ENCODE data around the gene BICRAL. TPM values are rescaled to one million over a fixed set of nuclear protein-coding genes. Genes with fewer than 3 reads are reported as not detected.
A peak's percentile ranks its signal among the peaks of the same experiment; 100 is the strongest.
"Not testable (repeated sequence)": the region's sequence is repeated elsewhere in the genome, so short reads cannot be mapped to it uniquely, and the experiment has no call there.

The BICRAL gene, protein sequence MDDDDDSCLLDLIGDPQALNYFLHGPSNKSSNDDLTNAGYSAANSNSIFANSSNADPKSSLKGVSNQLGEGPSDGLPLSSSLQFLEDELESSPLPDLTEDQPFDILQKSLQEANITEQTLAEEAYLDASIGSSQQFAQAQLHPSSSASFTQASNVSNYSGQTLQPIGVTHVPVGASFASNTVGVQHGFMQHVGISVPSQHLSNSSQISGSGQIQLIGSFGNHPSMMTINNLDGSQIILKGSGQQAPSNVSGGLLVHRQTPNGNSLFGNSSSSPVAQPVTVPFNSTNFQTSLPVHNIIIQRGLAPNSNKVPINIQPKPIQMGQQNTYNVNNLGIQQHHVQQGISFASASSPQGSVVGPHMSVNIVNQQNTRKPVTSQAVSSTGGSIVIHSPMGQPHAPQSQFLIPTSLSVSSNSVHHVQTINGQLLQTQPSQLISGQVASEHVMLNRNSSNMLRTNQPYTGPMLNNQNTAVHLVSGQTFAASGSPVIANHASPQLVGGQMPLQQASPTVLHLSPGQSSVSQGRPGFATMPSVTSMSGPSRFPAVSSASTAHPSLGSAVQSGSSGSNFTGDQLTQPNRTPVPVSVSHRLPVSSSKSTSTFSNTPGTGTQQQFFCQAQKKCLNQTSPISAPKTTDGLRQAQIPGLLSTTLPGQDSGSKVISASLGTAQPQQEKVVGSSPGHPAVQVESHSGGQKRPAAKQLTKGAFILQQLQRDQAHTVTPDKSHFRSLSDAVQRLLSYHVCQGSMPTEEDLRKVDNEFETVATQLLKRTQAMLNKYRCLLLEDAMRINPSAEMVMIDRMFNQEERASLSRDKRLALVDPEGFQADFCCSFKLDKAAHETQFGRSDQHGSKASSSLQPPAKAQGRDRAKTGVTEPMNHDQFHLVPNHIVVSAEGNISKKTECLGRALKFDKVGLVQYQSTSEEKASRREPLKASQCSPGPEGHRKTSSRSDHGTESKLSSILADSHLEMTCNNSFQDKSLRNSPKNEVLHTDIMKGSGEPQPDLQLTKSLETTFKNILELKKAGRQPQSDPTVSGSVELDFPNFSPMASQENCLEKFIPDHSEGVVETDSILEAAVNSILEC
- total RNA-seq, result 10 to 100 TPM; 16.7 to 25.2 (median 16.8) TPM

DNA sequence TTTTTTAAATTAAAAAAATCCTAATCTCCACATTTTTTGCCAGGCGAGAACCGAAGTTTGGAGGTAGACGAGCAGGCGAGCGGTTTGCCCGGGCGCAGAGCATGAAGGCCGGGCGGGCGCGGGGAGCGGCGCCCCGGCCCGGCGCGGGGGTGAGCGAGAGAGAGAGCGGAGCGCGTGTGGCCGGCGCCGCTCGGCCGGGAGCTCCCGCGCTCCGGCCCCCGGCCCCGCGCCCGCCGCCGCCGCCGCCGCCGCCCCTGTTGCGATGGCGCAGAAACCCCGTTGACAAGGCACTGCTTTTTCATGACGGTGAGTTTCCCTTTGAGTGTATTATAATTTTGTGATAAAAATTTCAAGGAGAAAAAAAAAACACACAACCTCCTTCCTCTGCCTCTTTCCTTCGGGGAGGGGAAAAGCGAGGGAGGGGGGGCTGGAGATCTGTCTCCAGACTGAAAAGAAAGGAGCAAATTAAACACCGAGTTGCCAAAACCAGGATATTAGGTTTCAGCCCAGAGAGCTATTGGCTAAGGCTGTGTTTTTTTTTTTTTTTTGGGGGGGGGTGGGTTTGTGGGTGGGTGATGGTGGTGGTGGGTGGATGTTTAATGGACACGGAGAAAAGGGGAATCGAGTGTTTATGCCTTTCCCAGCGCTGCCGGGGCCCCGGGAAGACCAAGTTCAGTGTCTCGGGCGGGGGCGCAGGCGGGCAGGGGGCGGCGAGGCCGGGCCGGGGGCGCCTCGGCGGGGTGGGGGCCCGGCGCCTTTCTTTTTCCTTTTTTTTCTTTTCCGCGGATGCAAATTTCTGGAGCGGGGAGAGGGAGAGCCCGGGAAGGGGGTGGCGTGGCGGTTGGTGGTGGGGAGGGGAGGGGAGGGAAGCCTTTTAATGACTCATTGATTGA, at the start of gene BICRAL:
Gene BICRAL, plus strand, starts transcription at position 257 of the 893 bp plus-strand sequence. CDS start 39,971 bp downstream, outside the sequence.
- peak within 1 kb of the TSS; percentile 85 to 92 (median 86) for H3K4me3 ChIP-seq
- no peaks in the 10 kb centered on the region for H3K36me3 ChIP-seq
- TF ChIP-seq POLR2A (IDR thresholded peaks at IDR 0.05) (no peak), POLR2AphosphoS5 (IDR thresholded peaks at IDR 0.05) (no peak)
- TF ChIP-seq, protein P1, sequence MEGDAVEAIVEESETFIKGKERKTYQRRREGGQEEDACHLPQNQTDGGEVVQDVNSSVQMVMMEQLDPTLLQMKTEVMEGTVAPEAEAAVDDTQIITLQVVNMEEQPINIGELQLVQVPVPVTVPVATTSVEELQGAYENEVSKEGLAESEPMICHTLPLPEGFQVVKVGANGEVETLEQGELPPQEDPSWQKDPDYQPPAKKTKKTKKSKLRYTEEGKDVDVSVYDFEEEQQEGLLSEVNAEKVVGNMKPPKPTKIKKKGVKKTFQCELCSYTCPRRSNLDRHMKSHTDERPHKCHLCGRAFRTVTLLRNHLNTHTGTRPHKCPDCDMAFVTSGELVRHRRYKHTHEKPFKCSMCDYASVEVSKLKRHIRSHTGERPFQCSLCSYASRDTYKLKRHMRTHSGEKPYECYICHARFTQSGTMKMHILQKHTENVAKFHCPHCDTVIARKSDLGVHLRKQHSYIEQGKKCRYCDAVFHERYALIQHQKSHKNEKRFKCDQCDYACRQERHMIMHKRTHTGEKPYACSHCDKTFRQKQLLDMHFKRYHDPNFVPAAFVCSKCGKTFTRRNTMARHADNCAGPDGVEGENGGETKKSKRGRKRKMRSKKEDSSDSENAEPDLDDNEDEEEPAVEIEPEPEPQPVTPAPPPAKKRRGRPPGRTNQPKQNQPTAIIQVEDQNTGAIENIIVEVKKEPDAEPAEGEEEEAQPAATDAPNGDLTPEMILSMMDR (IDR thresholded peaks at IDR 0.05), result no peak
- no peaks in the 10 kb centered on the region for H3K27me3 ChIP-seq
- H3K27ac ChIP-seq, result peak within 1 kb of the TSS; percentile 99 to 100
- intact Hi-C loops (cut with DNase I; ENCODE audit: low total_unique reads), result loop anchor here (5.0 kb wide), 1 partner anchor 35 kb away; the partner anchor contains the start of gene TBCC
- H3K4me1 ChIP-seq, result no peaks in the 10 kb centered on the region
- DNase-seq (ENCODE audit: low spot score in 2 of 2), result peak in 1 of 2 donors; percentile 53
- H3K9me3 ChIP-seq, result no peaks in the 10 kb centered on the region

DNA sequence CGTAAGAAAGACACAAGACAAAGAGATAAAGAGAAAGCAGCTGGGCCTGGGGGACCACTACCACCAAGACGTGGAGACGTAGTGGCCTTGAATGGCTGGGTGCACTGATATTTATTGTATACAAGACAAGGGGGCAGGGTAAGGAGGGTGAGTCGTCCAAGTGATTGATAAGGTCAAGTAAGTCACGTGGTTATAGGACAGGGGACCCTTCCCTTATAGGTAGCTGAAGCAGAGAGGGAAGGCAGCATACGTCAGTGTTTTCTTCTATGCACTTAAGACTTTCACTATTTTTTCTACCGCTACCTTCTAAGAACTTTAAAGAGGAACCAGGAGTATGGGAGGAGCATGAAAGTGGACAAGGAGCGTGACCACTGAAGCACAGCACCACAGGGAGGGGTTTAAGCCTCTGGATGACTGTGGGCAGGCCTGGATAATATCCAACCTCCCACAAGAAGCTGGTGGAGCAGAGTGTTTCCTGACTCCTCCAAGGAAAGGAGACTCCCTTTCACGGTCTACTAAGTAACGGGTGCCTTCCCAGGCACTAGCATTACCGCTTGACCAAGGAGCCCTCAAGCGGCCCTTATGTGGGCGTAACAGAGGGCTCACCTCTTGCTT, 47.9 kb upstream of the BICRAL start:
- H3K9me3 ChIP-seq; H3K27ac ChIP-seq; H3K36me3 ChIP-seq; intact Hi-C loops (cut with DNase I; ENCODE audit: low total_unique reads); DNase-seq (ENCODE audit: low spot score in 2 of 2); H3K4me3 ChIP-seq; H3K27me3 ChIP-seq; H3K4me1 ChIP-seq: not testable (repeated sequence)

DNA sequence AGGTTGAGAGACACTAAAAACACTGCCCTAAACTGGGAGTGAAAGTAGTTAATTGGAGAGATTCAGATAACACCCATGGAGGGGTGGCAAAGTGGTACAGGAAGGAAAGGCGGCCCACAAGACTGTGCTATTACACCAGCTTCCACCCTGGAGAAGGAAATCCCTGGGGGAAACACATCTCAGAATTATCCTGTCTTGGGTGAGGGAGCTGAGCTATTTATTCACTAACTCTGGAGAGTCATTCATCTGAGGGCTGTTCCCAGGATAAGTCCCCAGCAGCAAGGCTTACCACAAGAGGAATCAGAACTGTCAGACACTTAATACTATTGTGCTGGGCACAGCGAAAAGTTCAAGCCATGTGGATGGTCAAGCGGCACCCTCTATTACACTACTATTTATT, 45.9 kb upstream of the BICRAL start:
- Histone ChIP-seq H3K27ac (no peak overlapping the region), H3K27me3 (no peaks in the 10 kb centered on the region), H3K36me3 (no peaks in the 10 kb centered on the region), H3K4me3 (no peak overlapping the region), H3K9me3 (no peaks in the 10 kb centered on the region), H3K4me1 (no peaks in the 10 kb centered on the region)
- intact Hi-C loops (cut with DNase I; ENCODE audit: low total_unique reads), result no loop called here
- no peak for DNase-seq (ENCODE audit: low spot score in 2 of 2)
- no peak for TF ChIP-seq POLR2AphosphoS5 (IDR thresholded peaks at IDR 0.05)
- TF ChIP-seq, protein P1 (IDR thresholded peaks at IDR 0.05), result no peak
- no peak for TF ChIP-seq POLR2A (IDR thresholded peaks at IDR 0.05)

DNA sequence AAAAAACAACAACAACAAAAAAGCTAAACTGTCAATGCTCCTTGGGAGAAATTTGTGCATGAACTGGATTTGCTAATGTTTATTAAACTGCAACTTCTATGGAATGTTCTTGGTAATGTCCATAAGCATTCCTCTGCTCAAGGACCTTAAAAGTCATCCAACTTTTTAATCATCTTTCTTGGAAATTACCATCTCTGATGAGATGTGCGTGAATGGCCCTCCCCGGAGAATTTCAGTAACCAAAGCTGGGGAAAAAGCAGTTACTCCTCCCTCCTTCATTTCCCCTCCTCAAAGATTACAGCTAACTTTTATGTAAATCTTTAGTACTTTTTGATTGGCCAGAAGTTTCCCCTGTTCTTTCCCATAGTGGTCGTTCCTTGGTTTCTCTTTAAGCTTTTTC, 41.1 kb upstream of the BICRAL start:
- Histone ChIP-seq H3K27me3 (no peaks in the 10 kb centered on the region), H3K4me3 (no peak overlapping the region), H3K27ac (no peak overlapping the region), H3K4me1 (peaks cover 0 to 10% of the 10 kb centered on the region in 2 donors), H3K9me3 (no peaks in the 10 kb centered on the region), H3K36me3 (no peaks in the 10 kb centered on the region)
- DNase-seq (ENCODE audit: low spot score in 2 of 2), result no peak
- intact Hi-C loops (cut with DNase I; ENCODE audit: low total_unique reads), result no loop called here
- TF ChIP-seq, protein P1 (IDR thresholded peaks at IDR 0.05), result no peak
- TF ChIP-seq POLR2AphosphoS5 (IDR thresholded peaks at IDR 0.05) (no peak), POLR2A (IDR thresholded peaks at IDR 0.05) (no peak)

Data from breast epithelium (tissue), 4 donors.